B cell (primary cell): ENCODE measurements around the gene GRM4. TPM values are rescaled to one million over a fixed set of nuclear protein-coding genes. Genes with fewer than 3 reads are reported as not detected.

Experiments used
- ATAC-seq: fragments of 200-7000 bp; cut with Tn5 transposase; one replicate; pipeline ENCODE4 v1.10.0; 2021; ENCODE audit warnings: low read depth, mild to moderate bottlenecking, moderate number of reproducible peaks, moderate library complexity
- CTCF ChIA-PET: fragments of 350-600 bp; sonication (Branson Sonifier 250); formaldehyde crosslinking; loops from one replicate; lab custom pipeline; 2021; ENCODE audit warnings: antibody characterized with exemption, inconsistent platforms; lab: Charles Lee
- POLR2A ChIA-PET: fragments of 350-600 bp; sonication (Branson Sonifier 250); formaldehyde crosslinking; loops from one replicate; lab custom pipeline; 2021; ENCODE audit warnings: antibody characterized with exemption; lab: Charles Lee
- DNase-seq: peaks from one replicate; pipeline ENCODE4 v3.0.0; 2013
- H2AFZ ChIP-seq: 2 replicates; pipeline ENCODE4 v1.6.1; 2012; ENCODE audit warnings: mild to moderate bottlenecking, low read depth, low read length; ENCODE audit not compliant: insufficient read depth, poor library complexity, severe bottlenecking
- H3K27ac ChIP-seq, 2 donors: 1 replicate in 1 of 2; 2 replicates in 1 of 2; pipeline ENCODE4 v1.5.1; 2012 to 2013; ENCODE audit warnings: low read length in 2 of 2, mild to moderate bottlenecking in 2 of 2, moderate library complexity in 1 of 2
- H3K27me3 ChIP-seq, 4 experiments: fragments of 200-600 bp in 1 of 4; sonication (generic) in 1 of 4; replicated peaks in 1 of 4; 1 replicate in 2 of 4; 2 replicates in 2 of 4; pipeline versions ENCODE4 v1.6.1 to v1.7.0; 2013 to 2016; ENCODE audit warnings: low read length in 3 of 4, mild to moderate bottlenecking in 2 of 4, mixed read lengths in 1 of 4, moderate library complexity in 1 of 4; ENCODE audit not compliant: insufficient read depth in 4 of 4, control insufficient read depth in 3 of 4; ENCODE audit errors: control extremely low read depth in 1 of 4
- H3K36me3 ChIP-seq, 2 experiments: replicated peaks in 1 of 2; 1 replicate in 1 of 2; 2 replicates in 1 of 2; pipeline versions ENCODE4 v1.6.1 to v1.7.1; 2013; ENCODE audit warnings: low read length in 1 of 2; ENCODE audit not compliant: insufficient read depth in 2 of 2, control insufficient read depth in 1 of 2; ENCODE audit errors: control extremely low read depth in 1 of 2, extremely low read depth in 1 of 2
- H3K4me1 ChIP-seq, 2 donors: fragments of 200-600 bp in 1 of 2; sonication (generic) in 1 of 2; 1 replicate in 1 of 2; 2 replicates in 1 of 2; pipeline versions ENCODE4 v1.5.1 to v1.6.1; 2013 to 2017; ENCODE audit warnings: low read length in 2 of 2; ENCODE audit not compliant: control insufficient read depth in 2 of 2, insufficient read depth in 2 of 2
- H3K4me2 ChIP-seq: replicated peaks from 2 replicates; pipeline ENCODE3; 2012; ENCODE audit warnings: mild to moderate bottlenecking, low read depth, low read length; ENCODE audit not compliant: poor library complexity, severe bottlenecking
- H3K4me3 ChIP-seq, 5 experiments: fragments of 200-600 bp in 1 of 5; sonication (generic) in 1 of 5; 1 replicate in 3 of 5; 2 replicates in 2 of 5; pipeline versions ENCODE4 v1.5.1 to v1.7.0; 2011 to 2016; ENCODE audit warnings: low read length in 4 of 5, mild to moderate bottlenecking in 4 of 5, low read depth in 2 of 5, control low read depth in 1 of 5, moderate library complexity in 1 of 5; ENCODE audit not compliant: insufficient read depth in 1 of 5; ENCODE audit errors: control extremely low read depth in 1 of 5, extremely low read depth in 1 of 5
- H3K79me2 ChIP-seq: fragments of 200-600 bp; sonication (generic); one replicate; pipeline ENCODE4 v1.6.0; 2016; ENCODE audit warnings: low read length; ENCODE audit not compliant: control insufficient read depth, insufficient read depth
- H3K9ac ChIP-seq: fragments of 200-600 bp; sonication (generic); 2 replicates; pipeline ENCODE4 v1.6.1; 2017; ENCODE audit warnings: mild to moderate bottlenecking, low read length, moderate library complexity
- H3K9me3 ChIP-seq, 3 donors: one replicate each; pipeline versions ENCODE4 v1.6.1 to v1.7.1; 2013; ENCODE audit warnings: low read length in 2 of 3; ENCODE audit not compliant: control insufficient read depth in 2 of 3, insufficient read depth in 1 of 3; ENCODE audit errors: control extremely low read depth in 1 of 3
- H4K20me1 ChIP-seq: 2 replicates; pipeline ENCODE4 v1.6.0; 2012; ENCODE audit warnings: mild to moderate bottlenecking, low read length; ENCODE audit not compliant: insufficient read depth, control insufficient read depth, poor library complexity, severe bottlenecking
- H3K27ac Mint-ChIP-seq: one replicate; pipeline ENCODE4 v1.8.0; 2021; ENCODE audit warnings: mixed read lengths
- H3K27me3 Mint-ChIP-seq: one replicate; pipeline ENCODE4 v1.8.0; 2021; ENCODE audit warnings: mixed read lengths
- H3K4me1 Mint-ChIP-seq: one replicate; pipeline ENCODE4 v1.8.0; 2021; ENCODE audit warnings: mixed read lengths
- H3K4me3 Mint-ChIP-seq: one replicate; pipeline ENCODE4 v1.8.0; 2021; ENCODE audit warnings: mixed read lengths
- H3K9me3 Mint-ChIP-seq: one replicate; pipeline ENCODE4 v1.8.0; 2022; ENCODE audit warnings: mixed read lengths; ENCODE audit not compliant: insufficient read depth
- CTCF ChIP-seq: fragments of 200-600 bp; IDR thresholded peaks from one replicate; pipeline ENCODE4 v1.8.0; 2022; ENCODE audit warnings: antibody characterized with exemption, mild to moderate bottlenecking
- EZH2 ChIP-seq: IDR thresholded peaks from 2 replicates; pipeline ENCODE4 v1.6.1; 2012; ENCODE audit warnings: borderline replicate concordance, low read depth, mild to moderate bottlenecking, moderate library complexity, low read length; ENCODE audit not compliant: insufficient read depth, poor library complexity, severe bottlenecking
- WGBS: methylation state at CpG from one replicate; pipeline ENCODE4 v1.1.5; 2013; ENCODE audit warnings: missing lambda C conversion rate; ENCODE audit not compliant: insufficient coverage; 5-methylcytosine and 5-hydroxymethylcytosine counted together
- intact Hi-C: fragments of 100-400 bp; cut with micrococcal nuclease; formaldehyde crosslinking; loops from one replicate; pipeline ENCODE4 v1.10.0; 2022
- polyA plus RNA-seq: library from polyadenylated mRNA; depleted of rRNA; stranded (reverse); fragments of >200 nt; gene quantifications from 2 replicates; pipeline ENCODE4 v1.2.3, GENCODE V29; 2012
- total RNA-seq, 2 donors: library from RNA; stranded (reverse); fragments of 120-200 nt in 1 of 2; gene quantifications; 1 replicate in 1 of 2; 2 replicates in 1 of 2; pipeline versions ENCODE4 v1.2.3 to v1.2.4, GENCODE V29; 2013 to 2022

GRM4 gene
- total and polyA plus RNA-seq, 2 donors (not counting 1 experiment from before 2014, with no cell fraction given), result 0.04 TPM; not detected in 1

- H3K27ac ChIP-seq, result no peak overlapping the region
- WGBS, result 75% methylated on average over 1 of the region's 1 CpG
- no peaks in the 10 kb centered on the region for H3K9me3 Mint-ChIP-seq
These were observed 159.9 kb downstream of the GRM4 start for GRCh38 chr6:33985947-33986346.

GRCh38 chr6:33985313-33985751 is 160.6 kb downstream of the GRM4 start:
- Histone ChIP-seq H3K9me3 (no peaks in the 10 kb centered on the region), H3K4me3 (no peak overlapping the region), H2AFZ (no peak overlapping the region), H3K27ac (no peak overlapping the region), H3K4me1 (no peaks in the 10 kb centered on the region), H3K9ac (no peak overlapping the region), H3K27me3 (peaks cover 0 to 6% (median 0%) of the 10 kb centered on the region in 4 experiments), H3K79me2 (no peaks in the 10 kb centered on the region), H4K20me1 (no peaks in the 10 kb centered on the region), H3K36me3 (no peaks in the 10 kb centered on the region), H3K4me2 (no peak overlapping the region)
- Mint-ChIP-seq H3K27ac (no peak overlapping the region), H3K4me3 (no peak overlapping the region), H3K27me3 (peaks cover 20% of the 10 kb centered on the region), H3K9me3 (no peaks in the 10 kb centered on the region), H3K4me1 (no peaks in the 10 kb centered on the region)
- ChIA-PET POLR2A (no interaction called here), CTCF (no interaction called here)
- no peak for DNase-seq
- no peak for ATAC-seq
- TF ChIP-seq CTCF (no peak), EZH2 (no peak)
- 91% methylated on average over 9 of the region's 14 CpGs for whole genome bisulfite sequencing
- intact Hi-C loops, result no loop called here

More at GRCh38 chr6:33985947-33986346, 159.9 kb downstream of the GRM4 start:
- H3K36me3 ChIP-seq, result no peaks in the 10 kb centered on the region
- no peaks in the 10 kb centered on the region for H3K4me1 ChIP-seq
- H3K27ac Mint-ChIP-seq, result no peak overlapping the region
- intact Hi-C loops, result no loop called here
- H3K27me3 Mint-ChIP-seq, result peaks cover 24% of the 10 kb centered on the region
- no peak for TF ChIP-seq CTCF
- TF ChIP-seq EZH2, result no peak
- no peak overlapping the region for H3K4me2 ChIP-seq
- ATAC-seq (no peak), DNase-seq (no peak)
- H2AFZ ChIP-seq, result no peak overlapping the region
- H3K9me3 ChIP-seq, result no peaks in the 10 kb centered on the region
- no peaks in the 10 kb centered on the region for H4K20me1 ChIP-seq
- no peak overlapping the region for H3K4me3 Mint-ChIP-seq
- CTCF ChIA-PET, result no interaction called here
- POLR2A ChIA-PET, result no interaction called here
- H3K4me1 Mint-ChIP-seq, result no peaks in the 10 kb centered on the region
- H3K79me2 ChIP-seq, result no peaks in the 10 kb centered on the region
- H3K9ac ChIP-seq, result no peak overlapping the region
- peaks cover 0 to 6% (median 0%) of the 10 kb centered on the region in 4 experiments for H3K27me3 ChIP-seq
- H3K4me3 ChIP-seq, result no peak overlapping the region
